Brain microvascular endothelial cell (primary cell): ENCODE measurements around the gene C19orf38.

Experiments used
- DNase-seq: peaks from one replicate; pipeline ENCODE4 v3.0.0-alpha.2; 2020
- H3K27ac ChIP-seq: fragments of 250-450 bp; sonication (Bioruptor Pico); 2 replicates; pipeline ENCODE4 v1.5.1; 2020; ENCODE audit warnings: mild to moderate bottlenecking, moderate library complexity
- H3K27me3 ChIP-seq: fragments of 250-450 bp; sonication (Bioruptor Pico); replicated peaks from 2 replicates; pipeline ENCODE4 v1.5.1; 2020; ENCODE audit warnings: mild to moderate bottlenecking
- H3K36me3 ChIP-seq: fragments of 250-450 bp; sonication (Bioruptor Pico); replicated peaks from 2 replicates; pipeline ENCODE4 v1.5.1; 2020; ENCODE audit warnings: mild to moderate bottlenecking
- H3K4me3 ChIP-seq: 2 replicates; pipeline ENCODE4 v1.5.1; 2011; ENCODE audit warnings: low read depth, mild to moderate bottlenecking, control low read depth, low read length, moderate library complexity
- in situ Hi-C: cut with HindIII; loops from 2 replicates; pipeline ENCODE4 v1.10.0; 2017; ENCODE audit warnings: low sequenced_read_pairs, low pct_ligation_motif_present
- TF ChIP-seq, protein P1 (sequence below): IDR thresholded peaks from 2 replicates; pipeline ENCODE4 v1.5.1; 2011; ENCODE audit warnings: low read depth, mild to moderate bottlenecking, moderate library complexity, low read length, control low read depth, inconsistent platforms; ENCODE audit errors: missing control alignments

Gene C19orf38

GRCh38 chr19:10861103-10861651, 13.0 kb downstream of the C19orf38 start:
- TF ChIP-seq, protein P1, sequence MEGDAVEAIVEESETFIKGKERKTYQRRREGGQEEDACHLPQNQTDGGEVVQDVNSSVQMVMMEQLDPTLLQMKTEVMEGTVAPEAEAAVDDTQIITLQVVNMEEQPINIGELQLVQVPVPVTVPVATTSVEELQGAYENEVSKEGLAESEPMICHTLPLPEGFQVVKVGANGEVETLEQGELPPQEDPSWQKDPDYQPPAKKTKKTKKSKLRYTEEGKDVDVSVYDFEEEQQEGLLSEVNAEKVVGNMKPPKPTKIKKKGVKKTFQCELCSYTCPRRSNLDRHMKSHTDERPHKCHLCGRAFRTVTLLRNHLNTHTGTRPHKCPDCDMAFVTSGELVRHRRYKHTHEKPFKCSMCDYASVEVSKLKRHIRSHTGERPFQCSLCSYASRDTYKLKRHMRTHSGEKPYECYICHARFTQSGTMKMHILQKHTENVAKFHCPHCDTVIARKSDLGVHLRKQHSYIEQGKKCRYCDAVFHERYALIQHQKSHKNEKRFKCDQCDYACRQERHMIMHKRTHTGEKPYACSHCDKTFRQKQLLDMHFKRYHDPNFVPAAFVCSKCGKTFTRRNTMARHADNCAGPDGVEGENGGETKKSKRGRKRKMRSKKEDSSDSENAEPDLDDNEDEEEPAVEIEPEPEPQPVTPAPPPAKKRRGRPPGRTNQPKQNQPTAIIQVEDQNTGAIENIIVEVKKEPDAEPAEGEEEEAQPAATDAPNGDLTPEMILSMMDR: peak; percentile 74
- DNase-seq: peak; percentile 45
- in situ Hi-C loops: no loop called here
- H3K27me3 ChIP-seq: no peaks in the 10 kb centered on the region
- H3K4me3 ChIP-seq: no peak overlapping the region
- H3K36me3 ChIP-seq: no peaks in the 10 kb centered on the region
- H3K27ac ChIP-seq: no peak overlapping the region

DNA sequence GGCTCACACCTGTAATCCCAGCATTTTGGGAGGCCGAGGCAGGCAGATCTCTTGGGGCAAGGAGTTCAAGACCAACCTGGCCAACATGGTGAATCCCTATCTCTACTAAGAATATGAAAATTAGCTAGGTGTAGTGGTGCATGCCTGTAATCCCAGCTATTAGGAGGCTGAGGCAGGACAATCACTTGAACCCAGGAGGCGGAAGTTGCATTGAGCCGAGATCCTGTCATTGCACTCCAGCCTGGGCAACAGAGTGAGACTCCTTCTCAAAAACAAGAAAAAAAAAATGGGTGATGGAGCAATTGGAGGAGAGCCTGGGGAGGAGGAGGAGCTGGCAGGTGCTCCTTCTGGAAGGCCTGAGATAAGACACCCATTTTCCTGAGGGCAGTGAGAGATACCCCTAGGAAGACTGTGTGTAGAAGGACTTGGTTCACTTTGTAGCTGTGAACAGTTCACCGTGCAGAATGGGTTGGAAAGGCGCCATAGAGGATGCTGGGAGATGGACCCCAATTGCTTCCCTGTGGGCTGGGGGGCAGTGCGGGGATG, 14.4 kb downstream of the C19orf38 start:
- Histone ChIP-seq H3K4me3 (no peak overlapping the region), H3K27ac (no peak overlapping the region), H3K36me3 (no peaks in the 10 kb centered on the region), H3K27me3 (no peaks in the 10 kb centered on the region)
- DNase-seq: no peak
- TF ChIP-seq, protein P1: no peak
- in situ Hi-C loops: no loop called here

DNA sequence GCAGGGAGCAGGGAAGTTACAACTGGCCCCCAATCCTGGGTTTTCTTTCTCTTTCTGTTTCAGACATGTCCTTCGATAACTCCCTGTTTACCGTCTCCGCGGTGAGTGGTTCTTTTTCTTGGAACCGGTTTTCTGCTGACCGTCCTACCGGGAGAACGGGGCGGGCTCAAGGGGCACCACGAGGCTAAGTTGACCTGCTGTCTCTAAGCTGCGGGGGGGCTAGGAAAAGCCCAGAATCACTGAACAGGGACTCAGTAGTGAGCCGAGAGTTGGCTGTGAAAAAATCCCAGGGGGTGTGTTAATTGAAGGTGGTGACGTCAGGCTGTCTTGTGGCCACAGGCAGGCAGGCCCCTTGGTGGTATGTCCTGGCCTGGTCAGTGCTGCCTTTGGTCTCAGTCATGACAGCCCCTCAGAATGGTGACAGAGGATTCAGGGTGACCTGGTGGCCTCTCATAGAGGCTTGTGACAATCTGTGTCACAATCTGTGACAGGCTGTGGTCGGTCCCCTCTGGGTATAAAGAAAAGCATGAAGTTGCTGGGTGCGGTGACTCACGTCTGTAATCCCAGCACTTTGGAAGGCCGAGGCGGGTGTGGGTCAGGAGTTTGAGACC, 15.0 kb downstream of the C19orf38 start:
- peak; percentile 69 for DNase-seq
- in situ Hi-C loops: no loop called here
- no peak overlapping the region for H3K4me3 ChIP-seq
- no peaks in the 10 kb centered on the region for H3K27me3 ChIP-seq
- peak overlapping the region; percentile 12 for H3K27ac ChIP-seq
- no peaks in the 10 kb centered on the region for H3K36me3 ChIP-seq
- TF ChIP-seq, protein P1: no peak

- Histone ChIP-seq H3K27ac (no peak overlapping the region), H3K4me3 (no peak overlapping the region), H3K36me3 (no peaks in the 10 kb centered on the region), H3K27me3 (no peaks in the 10 kb centered on the region)
- in situ Hi-C loops: no loop called here
- peak; percentile 67 for DNase-seq
- TF ChIP-seq, protein P1: peak; percentile 97
These were observed 16.3 kb downstream of the C19orf38 start for GRCh38 chr19:10864538-10864899.

DNA sequence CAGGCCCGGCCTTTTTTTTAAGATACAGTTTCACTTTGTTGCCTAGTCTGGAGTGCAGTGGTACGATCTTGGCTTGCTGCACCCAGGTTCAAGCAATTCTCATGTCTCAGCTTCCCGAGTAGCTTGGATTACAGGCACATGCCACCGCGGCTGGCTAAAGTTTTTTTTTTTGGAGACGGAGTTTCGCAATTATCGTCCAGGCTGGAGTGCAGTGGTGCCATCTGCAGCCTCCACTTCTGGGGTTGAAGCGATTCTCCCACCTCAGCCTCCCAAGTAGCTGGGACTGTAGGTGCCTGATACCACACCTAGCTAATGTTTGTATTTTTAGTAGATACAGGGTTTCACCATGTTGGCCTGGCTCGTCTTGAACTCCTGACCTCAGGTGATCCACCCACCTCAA, 18.3 kb downstream of the C19orf38 start:
- in situ Hi-C loops: no loop called here
- Histone ChIP-seq H3K27ac (no peak overlapping the region), H3K27me3 (no peaks in the 10 kb centered on the region), H3K4me3 (no peak overlapping the region), H3K36me3 (no peaks in the 10 kb centered on the region)
- DNase-seq: no peak
- TF ChIP-seq, protein P1: no peak
